Ishikawa (cell line): Measurements from ENCODE around the gene CAMTA1.

Experiments
- CEBPB ChIP-seq: IDR thresholded peaks from 2 replicates; pipeline ENCODE4 v1.6.1; 2012
- CREB1 ChIP-seq: IDR thresholded peaks from 2 replicates; pipeline ENCODE4 v1.6.1; 2012; ENCODE audit warnings: low read depth
- EGR1 ChIP-seq: IDR thresholded peaks from 2 replicates; pipeline ENCODE4 v1.6.1; 2012
- EP300 ChIP-seq: IDR thresholded peaks from 2 replicates; pipeline ENCODE4 v1.6.1; 2012; ENCODE audit warnings: borderline replicate concordance
- FOXM1 ChIP-seq: IDR thresholded peaks from 2 replicates; pipeline ENCODE4 v1.6.1; 2012; ENCODE audit warnings: low read depth, borderline replicate concordance
- MAX ChIP-seq: IDR thresholded peaks from 2 replicates; pipeline ENCODE4 v1.6.1; 2012
- NFIC ChIP-seq: IDR thresholded peaks from 2 replicates; pipeline ENCODE4 v1.6.1; 2012
- REST ChIP-seq: IDR thresholded peaks from 2 replicates; pipeline ENCODE4 v1.6.1; 2012; ENCODE audit warnings: low read depth, mild to moderate bottlenecking
- TAF1 ChIP-seq: IDR thresholded peaks from 2 replicates; pipeline ENCODE4 v1.6.1; 2012; ENCODE audit warnings: low read depth, mild to moderate bottlenecking
- TCF12 ChIP-seq: IDR thresholded peaks from 2 replicates; pipeline ENCODE4 v1.6.1; 2012; ENCODE audit warnings: low read depth
- TEAD4 ChIP-seq: IDR thresholded peaks from 2 replicates; pipeline ENCODE4 v1.6.1; 2012
- YY1 ChIP-seq: IDR thresholded peaks from 2 replicates; pipeline ENCODE4 v1.6.1; 2012; ENCODE audit warnings: low read depth

GRCh38 chr1:7421471-7422075 lies 636.3 kb downstream of the CAMTA1 start:
- TF ChIP-seq TCF12 (no peak), NFIC (no peak), TEAD4 (no peak), CREB1 (no peak), MAX (no peak), EP300 (no peak), CEBPB (no peak), TAF1 (no peak), YY1 (no peak), EGR1 (no peak), REST (no peak), FOXM1 (no peak)
